Epithelial cell of prostate (primary cell): ENCODE measurements around the gene TMEM272.

Source experiments
- DNase-seq: peaks from one replicate; pipeline ENCODE4 v3.0.0-alpha.2; 2011; ENCODE audit warnings: low read depth, low spot score
- H3K27ac ChIP-seq: fragments of 450-650 bp; 2 replicates; pipeline ENCODE4 v1.5.1; 2017; ENCODE audit warnings: mild to moderate bottlenecking

The TMEM272 gene

DNA sequence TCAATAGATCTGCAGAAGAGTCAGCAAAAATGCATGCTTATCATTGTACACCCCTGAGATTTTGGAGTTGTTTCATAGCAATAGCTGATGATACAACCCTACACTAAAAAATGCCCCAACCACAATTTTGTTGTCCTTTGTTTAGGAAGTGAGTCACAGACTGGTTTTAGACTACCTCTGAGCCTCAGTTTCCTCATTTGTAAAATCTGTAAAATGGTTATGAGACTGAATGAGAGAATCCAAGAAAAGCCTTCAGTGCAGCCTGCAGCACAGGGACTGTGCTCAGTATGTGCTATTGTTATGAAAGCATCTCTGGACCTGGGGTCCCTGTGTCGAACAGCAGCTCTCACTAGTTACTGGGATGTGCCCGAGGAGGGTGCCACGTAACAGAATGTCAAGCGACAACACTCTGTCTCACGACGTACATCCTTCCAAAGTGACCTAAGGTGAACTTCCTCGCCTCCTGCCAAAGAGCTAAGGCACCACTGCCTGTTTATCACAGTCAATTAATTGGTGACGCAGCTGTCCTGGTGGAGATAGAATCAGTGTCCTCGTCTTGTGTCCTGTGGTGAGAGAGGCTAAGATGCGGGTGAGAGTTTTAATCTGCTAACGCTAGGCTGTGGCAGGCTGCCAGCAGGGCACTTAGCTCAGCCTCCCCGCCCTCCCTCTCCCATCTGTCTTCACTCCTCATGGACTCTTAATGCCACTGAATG, 59.1 kb downstream of the TMEM272 start:
- no peak for DNase-seq
- no peak overlapping the region for H3K27ac ChIP-seq

- no peak for DNase-seq
- no peak overlapping the region for H3K27ac ChIP-seq
These were observed 60.9 kb downstream of the TMEM272 start for GRCh38 chr13:51784097-51784496.

GRCh38 chr13:51783428-51784094, 61.4 kb downstream of the TMEM272 start:
- no peak for DNase-seq
- no peak overlapping the region for H3K27ac ChIP-seq

GRCh38 chr13:51782026-51782710, 62.8 kb downstream of the TMEM272 start:
- DNase-seq, result no peak
- H3K27ac ChIP-seq, result no peak overlapping the region

- no peak for DNase-seq
- no peak overlapping the region for H3K27ac ChIP-seq
These were observed 63.5 kb downstream of the TMEM272 start for GRCh38 chr13:51781246-51782022.

- no peak overlapping the region for H3K27ac ChIP-seq
- DNase-seq, result no peak
These were observed 64.9 kb downstream of the TMEM272 start for GRCh38 chr13:51780099-51780498.

GRCh38 chr13:51778392-51778791, 66.6 kb downstream of the TMEM272 start:
- DNase-seq, result no peak
- no peak overlapping the region for H3K27ac ChIP-seq

- H3K27ac ChIP-seq, result no peak overlapping the region
- no peak for DNase-seq
These were observed 67.1 kb downstream of the TMEM272 start for GRCh38 chr13:51777921-51778320.

DNA sequence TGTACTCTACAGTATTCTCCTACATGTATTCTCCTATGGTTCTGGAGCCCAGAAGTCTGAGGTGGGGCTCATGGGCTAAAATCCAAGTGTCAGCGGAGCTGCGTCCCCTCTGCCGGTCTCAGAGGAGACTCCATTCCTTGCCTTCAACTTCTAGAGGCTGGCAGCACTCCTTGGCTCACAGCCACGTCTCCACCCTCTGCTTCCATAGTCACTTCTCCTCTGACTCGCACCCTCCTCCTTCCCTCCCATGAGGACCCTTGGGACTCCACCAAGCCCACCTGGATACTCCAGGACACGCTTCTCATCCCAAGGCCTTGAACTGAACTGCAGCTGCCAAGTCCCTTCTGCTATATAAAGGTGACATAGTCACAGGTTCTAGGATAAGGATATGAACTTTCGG, 68.8 kb downstream of the TMEM272 start:
- no peak overlapping the region for H3K27ac ChIP-seq
- no peak for DNase-seq

DNA sequence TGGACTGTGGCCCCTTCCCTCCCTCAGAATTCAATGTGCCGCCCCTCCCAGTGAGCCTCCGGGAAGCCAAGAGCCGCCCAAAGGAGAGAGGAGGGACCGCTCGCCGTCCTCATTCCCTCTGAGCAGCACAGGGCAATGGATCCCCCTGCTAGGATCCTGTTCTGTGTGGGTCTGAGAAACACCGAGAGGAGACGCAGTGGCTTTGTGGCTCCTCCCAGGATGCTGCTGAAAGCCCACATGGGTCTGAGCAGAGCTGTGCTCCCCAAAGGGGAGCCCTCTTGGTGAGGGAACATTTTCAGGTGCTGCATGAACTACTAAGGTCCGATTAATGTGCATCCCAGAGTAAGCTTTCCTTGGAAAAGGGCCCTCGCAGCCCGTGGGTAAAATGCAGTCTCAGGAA, 71.5 kb downstream of the TMEM272 start:
- H3K27ac ChIP-seq, result no peak overlapping the region
- no peak for DNase-seq

DNA sequence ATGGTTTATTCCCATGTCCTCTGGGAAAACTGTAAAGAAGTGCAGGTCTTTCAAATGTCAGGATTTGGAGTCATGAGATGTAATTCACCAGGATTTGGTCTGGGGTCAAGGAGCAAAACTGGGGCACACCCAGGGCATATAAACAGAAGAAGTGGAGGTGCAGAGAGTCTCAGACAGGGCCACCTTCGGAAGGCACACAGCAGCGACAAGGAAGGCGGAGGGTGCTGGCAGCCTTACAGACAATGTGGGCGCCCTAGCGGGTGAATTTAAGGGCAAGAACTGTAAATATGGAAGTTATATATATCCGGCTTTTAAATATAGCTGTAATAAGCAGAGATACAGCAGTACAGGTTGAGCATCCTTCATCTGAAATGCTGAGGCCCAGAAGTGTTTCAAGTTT, 72.2 kb downstream of the TMEM272 start:
- no peak overlapping the region for H3K27ac ChIP-seq
- DNase-seq, result no peak

GRCh38 chr13:51772105-51772455, 72.9 kb downstream of the TMEM272 start:
- H3K27ac ChIP-seq, result no peak overlapping the region
- no peak for DNase-seq

DNA sequence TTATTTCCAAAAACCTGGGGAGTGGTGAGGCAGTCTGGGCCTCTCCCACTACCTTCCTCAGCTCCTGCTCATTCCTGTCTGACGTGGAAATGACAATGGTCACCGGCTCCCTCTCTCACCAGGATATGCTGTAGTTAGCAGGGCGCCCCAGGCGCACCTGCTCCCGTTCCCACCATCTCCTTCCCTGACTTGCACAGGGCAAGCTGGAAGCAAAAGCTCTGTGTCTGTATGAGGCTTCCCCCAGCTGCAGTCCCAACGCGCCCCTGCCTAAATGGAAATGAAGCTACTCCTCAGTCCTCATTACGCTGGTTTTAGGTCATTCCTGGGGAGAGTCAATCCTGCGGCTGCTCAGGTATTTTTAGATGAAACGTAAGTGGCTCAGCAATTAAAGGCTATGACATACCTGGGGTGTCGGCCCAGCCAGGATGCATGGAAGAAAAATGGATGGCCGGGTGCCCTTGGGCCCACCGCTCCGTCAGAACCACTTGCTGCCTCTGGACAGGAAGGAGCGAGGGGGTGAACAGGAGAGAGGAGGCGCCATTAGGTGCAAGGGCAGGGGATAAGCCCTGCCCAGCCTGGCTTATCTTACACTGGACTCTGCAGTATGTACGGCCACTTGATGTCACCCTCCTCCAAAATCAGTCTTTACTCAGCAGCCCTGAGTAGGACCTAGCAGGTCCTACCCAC, 73.4 kb downstream of the TMEM272 start:
- no peak overlapping the region for H3K27ac ChIP-seq
- no peak for DNase-seq

- H3K27ac ChIP-seq, result no peak overlapping the region
- DNase-seq, result no peak
These were observed 74.1 kb downstream of the TMEM272 start for GRCh38 chr13:51770681-51771417.

- H3K27ac ChIP-seq, result no peak overlapping the region
- no peak for DNase-seq
These were observed 74.8 kb downstream of the TMEM272 start for GRCh38 chr13:51770160-51770559.

GRCh38 chr13:51769455-51770127, 75.4 kb downstream of the TMEM272 start:
- DNase-seq, result no peak
- no peak overlapping the region for H3K27ac ChIP-seq

DNA sequence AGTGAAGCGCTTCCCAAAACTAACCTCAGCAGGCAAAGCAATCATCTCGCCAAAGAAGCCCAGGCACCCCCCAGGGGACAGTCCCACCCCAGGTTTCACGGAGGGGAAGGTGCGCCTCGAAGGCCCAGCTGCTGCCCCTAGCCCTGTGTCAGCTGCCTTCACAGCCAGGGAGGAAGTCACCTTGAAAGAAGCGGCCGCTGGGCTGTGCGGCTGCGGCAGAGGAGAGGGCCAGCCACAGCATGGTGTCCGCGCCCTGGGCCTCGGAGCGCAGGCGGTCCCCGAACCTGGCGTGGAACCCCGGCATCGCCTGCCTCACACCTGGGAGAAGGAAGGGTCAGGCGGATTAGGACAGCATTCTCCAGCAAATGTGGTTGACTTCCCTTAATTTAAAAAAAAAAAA, 76.0 kb downstream of the TMEM272 start:
- DNase-seq, result no peak
- H3K27ac ChIP-seq, result no peak overlapping the region

- no peak for DNase-seq
These were observed 76.5 kb downstream of the TMEM272 start for GRCh38 chr13:51768378-51768921.

DNA sequence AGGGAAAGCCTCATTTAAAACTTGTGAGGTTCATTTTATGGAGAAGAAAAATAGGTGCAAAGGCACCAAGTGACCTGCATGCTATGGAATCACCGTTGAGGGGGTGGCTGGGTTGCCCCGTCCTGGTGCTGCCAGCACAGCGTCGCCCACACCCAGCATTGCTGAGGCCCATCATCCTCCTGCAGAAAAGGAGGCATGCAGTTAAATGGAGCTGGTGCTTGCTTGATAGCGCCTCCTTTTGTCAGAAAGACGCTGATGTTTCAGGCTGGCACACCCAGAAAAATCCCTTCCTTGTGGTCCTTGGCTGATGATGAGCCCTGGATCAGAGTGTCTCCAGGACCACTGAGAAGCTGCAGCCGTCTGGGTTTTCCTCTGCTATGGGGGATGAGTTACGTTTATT, 77.9 kb downstream of the TMEM272 start:
- DNase-seq, result no peak
- H3K27ac ChIP-seq, result no peak overlapping the region

More at GRCh38 chr13:51768378-51768921, 76.5 kb downstream of the TMEM272 start:
- H3K27ac ChIP-seq, result no peak overlapping the region
